Keratinocyte (primary cell): Measurements from ENCODE around the gene TAPT1.

Experiments used
- CTCF ChIP-seq, 3 experiments: IDR thresholded peaks in 1 of 3; conservative IDR thresholded peaks in 1 of 3; optimal IDR thresholded peaks in 1 of 3; 2 replicates in 2 of 3; 3 replicates in 1 of 3; pipeline versions ENCODE3 to v1.5.1; 2011; ENCODE audit warnings: low read length in 3 of 3, mild to moderate bottlenecking in 3 of 3, moderate library complexity in 2 of 3, control low read depth in 1 of 3, inconsistent platforms in 1 of 3; ENCODE audit not compliant: insufficient read depth in 2 of 3; ENCODE audit errors: extremely low read depth in 1 of 3
- EZH2 ChIP-seq: IDR thresholded peaks from one replicate; pipeline ENCODE4 v1.6.1; 2012; ENCODE audit warnings: inconsistent platforms, mild to moderate bottlenecking, low read length, moderate library complexity

- TF ChIP-seq CTCF (optimal IDR thresholded peaks at IDR 0.05 in 1 of 3, IDR thresholded peaks at IDR 0.05 in 1 of 3, conservative IDR thresholded peaks at IDR 0.05 in 1 of 3; ENCODE audit: extremely low read depth in 1 of 3, insufficient read depth in 2 of 3, low read length in 3 of 3) (no peak), EZH2 (no peak)
Measured at GRCh38 chr4:16197876-16198665, 28.2 kb downstream of the TAPT1 start.
